22Rv1 (cell line): Measurements from ENCODE around the gene FUCA1.
"Not testable (repeated sequence)": the region's sequence is repeated elsewhere in the genome, so short reads cannot be mapped to it uniquely, and the experiment has no call there.

ENCODE experiments used
- H3K27ac ChIP-seq: fragments of 450-650 bp; 2 replicates; pipeline ENCODE4 v1.5.1; 2017
- CTCF ChIP-seq: fragments of 450-650 bp; IDR thresholded peaks from 2 replicates; pipeline ENCODE4 v1.5.1; 2017; ENCODE audit warnings: mild to moderate bottlenecking
- ZFX ChIP-seq: fragments of 450-650 bp; IDR thresholded peaks from 2 replicates; pipeline ENCODE4 v1.6.1; 2017; ENCODE audit warnings: antibody characterized with exemption, borderline replicate concordance

Gene FUCA1

GRCh38 chr1:23827717-23828116 is 40.4 kb downstream of the FUCA1 start:
- no peak overlapping the region for H3K27ac ChIP-seq
- TF ChIP-seq ZFX: no peak
- TF ChIP-seq CTCF: no peak

GRCh38 chr1:23826590-23826989 is 41.5 kb downstream of the FUCA1 start:
- not testable (repeated sequence) for H3K27ac ChIP-seq

DNA sequence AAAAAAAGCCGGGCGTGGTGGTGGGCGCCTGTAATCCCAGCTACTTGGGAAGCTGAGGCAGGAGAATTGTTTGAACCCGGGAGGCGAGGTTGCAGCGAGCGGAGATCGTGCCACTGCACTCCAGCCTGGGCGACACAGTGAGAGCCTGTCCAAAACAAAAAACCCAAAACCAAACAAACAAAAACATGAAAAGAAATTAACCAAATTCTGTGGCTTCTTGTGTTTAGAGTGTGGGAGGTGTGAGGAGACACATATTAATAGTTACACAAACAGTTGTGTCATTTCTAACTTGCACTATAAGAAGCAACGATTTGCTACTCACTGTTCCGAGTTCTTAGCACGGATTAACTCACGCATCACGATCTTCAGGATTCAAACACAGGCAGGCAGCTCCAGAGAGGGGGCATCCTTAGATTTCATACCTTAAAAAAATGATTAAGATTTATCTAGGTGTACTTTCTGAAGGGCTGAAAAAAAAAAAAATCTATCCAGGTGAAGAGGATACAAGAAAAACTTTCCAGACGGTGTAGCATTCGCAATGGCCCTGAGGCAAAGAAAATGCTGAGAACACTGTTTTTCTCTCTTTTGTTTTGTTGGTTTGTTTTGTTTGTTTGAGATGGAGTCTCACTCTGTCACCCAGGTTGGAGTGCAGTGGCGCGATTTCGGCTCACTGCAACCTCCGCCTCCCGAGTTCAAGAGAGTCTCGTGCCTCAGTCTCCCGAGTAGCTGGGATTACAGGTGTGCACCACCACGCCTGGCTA is 42.1 kb downstream of the FUCA1 start:
- peak overlapping the region; percentile 71 for H3K27ac ChIP-seq
- TF ChIP-seq CTCF (no peak), ZFX (no peak)

DNA sequence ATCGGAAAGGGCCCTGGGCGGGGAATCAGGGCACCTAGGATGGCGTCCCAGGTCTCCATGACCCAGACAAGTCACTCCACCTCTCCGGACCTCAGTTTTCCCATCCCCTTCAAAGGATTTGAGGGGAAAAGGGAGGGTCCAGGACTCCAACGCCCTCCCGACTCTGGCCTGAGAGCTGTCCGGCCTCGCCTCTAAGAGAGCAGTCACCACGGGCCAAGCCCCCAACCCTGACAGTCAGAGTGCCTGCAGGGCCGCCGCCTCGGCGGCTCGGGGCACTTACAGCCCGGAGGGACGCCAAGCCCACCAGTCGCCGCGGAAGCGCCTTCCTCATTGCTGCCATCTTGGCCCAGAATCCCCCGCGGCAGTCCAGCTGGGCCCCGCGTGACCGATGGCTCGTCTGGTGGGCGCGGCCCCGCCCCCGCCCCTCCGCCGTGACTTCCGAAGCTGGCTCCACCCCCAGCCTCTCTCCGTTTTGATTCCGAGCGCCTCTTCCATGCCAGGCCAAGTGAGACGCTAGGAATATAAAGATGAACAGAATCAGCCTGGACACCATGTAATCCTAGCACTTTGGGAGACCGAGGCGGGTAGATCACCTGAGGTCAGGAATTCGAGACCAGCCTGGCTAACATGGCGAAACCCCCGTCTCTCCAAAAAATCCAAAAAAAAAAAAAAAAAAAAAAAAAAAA is 42.9 kb downstream of the FUCA1 start, which contains the start of gene HMGCL:
TSS of gene HMGCL (minus strand) at position 354 of the 686 bp plus-strand sequence. CDS start at position 340, 14 bp downstream.
- no peak for TF ChIP-seq CTCF
- TF ChIP-seq ZFX: no peak
- H3K27ac ChIP-seq: peak within 1 kb of the TSS; percentile 71

DNA sequence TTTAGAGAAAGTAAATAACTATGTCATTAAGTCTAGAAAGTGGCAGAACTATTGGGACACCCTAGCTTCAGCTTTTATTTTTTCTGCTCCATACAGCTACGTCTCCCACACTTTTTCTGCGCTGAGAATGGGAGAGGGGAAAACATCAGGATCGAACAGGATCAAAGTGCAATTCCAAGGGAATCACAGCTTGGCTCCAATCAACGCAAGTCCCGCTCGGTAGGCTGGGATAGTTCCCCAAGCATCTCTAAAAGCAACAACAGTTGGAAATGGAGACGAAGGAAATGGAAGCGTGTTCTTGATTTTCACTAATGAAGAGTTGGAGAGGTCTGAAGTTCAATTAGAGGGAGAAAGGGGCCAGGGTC is 43.4 kb downstream of the FUCA1 start:
- TF ChIP-seq ZFX (no peak), CTCF (no peak)
- peak overlapping the region; percentile 71 for H3K27ac ChIP-seq

- H3K27ac ChIP-seq: no peak overlapping the region
- TF ChIP-seq ZFX (no peak), CTCF (no peak)
These were observed 44.3 kb downstream of the FUCA1 start for GRCh38 chr1:23823767-23824166.

- no peak overlapping the region for H3K27ac ChIP-seq
- TF ChIP-seq CTCF: no peak
- TF ChIP-seq ZFX: no peak
These were observed 50.5 kb downstream of the FUCA1 start for GRCh38 chr1:23817633-23818032.
